Glutamatergic neuron (in vitro differentiated cells): ENCODE data around the gene HECTD1. TPM values are rescaled to one million over a fixed set of nuclear protein-coding genes. Genes with fewer than 3 reads are reported as not detected.
"Not testable (repeated sequence)": the region's sequence is repeated elsewhere in the genome, so short reads cannot be mapped to it uniquely, and the experiment has no call there.

Experiments used
- DNase-seq: peaks from one replicate; pipeline ENCODE4 v3.0.0; 2022
- H3K27ac Mint-ChIP-seq: one replicate; pipeline ENCODE4 v1.8.0; 2020; ENCODE audit warnings: mild to moderate bottlenecking, mixed read lengths, inconsistent platforms; ENCODE audit not compliant: unreplicated experiment
- H3K27me3 Mint-ChIP-seq: one replicate; pipeline ENCODE4 v1.8.0; 2020; ENCODE audit warnings: mild to moderate bottlenecking, moderate library complexity, mixed read lengths, inconsistent platforms; ENCODE audit not compliant: unreplicated experiment
- H3K36me3 Mint-ChIP-seq: one replicate; pipeline ENCODE4 v1.8.0; 2020; ENCODE audit warnings: mild to moderate bottlenecking, mixed read lengths, inconsistent platforms; ENCODE audit not compliant: unreplicated experiment
- H3K4me1 Mint-ChIP-seq: one replicate; pipeline ENCODE4 v1.8.0; 2020; ENCODE audit warnings: mild to moderate bottlenecking, low read depth, mixed read lengths, inconsistent platforms; ENCODE audit not compliant: unreplicated experiment
- H3K4me3 Mint-ChIP-seq: one replicate; pipeline ENCODE4 v1.8.0; 2020; ENCODE audit warnings: mild to moderate bottlenecking, mixed read lengths, inconsistent platforms; ENCODE audit not compliant: unreplicated experiment
- H3K9me3 Mint-ChIP-seq: one replicate; pipeline ENCODE4 v1.8.0; 2020; ENCODE audit warnings: mild to moderate bottlenecking, moderate library complexity, mixed read lengths, inconsistent platforms; ENCODE audit not compliant: unreplicated experiment
- CTCF ChIP-seq: fragments of 200-600 bp; sonication (generic); IDR thresholded peaks from one replicate; pipeline ENCODE4 v1.5.0; 2021; ENCODE audit not compliant: partially characterized antibody, unreplicated experiment
- total RNA-seq: library from RNA; stranded (reverse); fragmentation: NEBNext Ultra II Directional; extraction: Animal tissue kit (Norgen Biotek cat#: 25700); gene quantifications from one replicate; pipeline ENCODE4 v1.2.1, GENCODE V29; 2021; ENCODE audit not compliant: unreplicated experiment

Gene HECTD1
- total RNA-seq, 1 donor from 2014 or later = 165 TPM

GRCh38 chr14:31188744-31189143, 18.8 kb downstream of the HECTD1 start:
- DNase-seq = no peak
- Mint-ChIP-seq H3K27ac (no peak overlapping the region), H3K4me3 (no peak overlapping the region), H3K27me3 (no peaks in the 10 kb centered on the region), H3K4me1 (no peaks in the 10 kb centered on the region), H3K36me3 (no peaks in the 10 kb centered on the region), H3K9me3 (no peaks in the 10 kb centered on the region)
- TF ChIP-seq CTCF = no peak

GRCh38 chr14:31182016-31182415, 25.6 kb downstream of the HECTD1 start:
- H3K36me3 Mint-ChIP-seq, H3K4me1 Mint-ChIP-seq, H3K9me3 Mint-ChIP-seq, H3K27me3 Mint-ChIP-seq, H3K27ac Mint-ChIP-seq, H3K4me3 Mint-ChIP-seq, DNase-seq: not testable (repeated sequence)

GRCh38 chr14:31181271-31181670, 26.3 kb downstream of the HECTD1 start:
- H3K4me3 Mint-ChIP-seq = no peak overlapping the region
- H3K27me3 Mint-ChIP-seq = no peaks in the 10 kb centered on the region
- no peaks in the 10 kb centered on the region for H3K4me1 Mint-ChIP-seq
- no peaks in the 10 kb centered on the region for H3K9me3 Mint-ChIP-seq
- no peak overlapping the region for H3K27ac Mint-ChIP-seq
- no peak for TF ChIP-seq CTCF
- no peaks in the 10 kb centered on the region for H3K36me3 Mint-ChIP-seq
- DNase-seq = no peak

- Mint-ChIP-seq H3K4me1 (no peaks in the 10 kb centered on the region), H3K27me3 (no peaks in the 10 kb centered on the region), H3K9me3 (no peaks in the 10 kb centered on the region), H3K36me3 (no peaks in the 10 kb centered on the region), H3K27ac (no peak overlapping the region), H3K4me3 (no peak overlapping the region)
- no peak for TF ChIP-seq CTCF
- no peak for DNase-seq
Measured at GRCh38 chr14:31180299-31181051, 27.1 kb downstream of the HECTD1 start.

- Mint-ChIP-seq H3K4me1 (no peaks in the 10 kb centered on the region), H3K27me3 (no peaks in the 10 kb centered on the region), H3K4me3 (no peak overlapping the region), H3K36me3 (no peaks in the 10 kb centered on the region), H3K27ac (no peak overlapping the region), H3K9me3 (peaks cover 2% of the 10 kb centered on the region)
- no peak for TF ChIP-seq CTCF
- no peak for DNase-seq
Measured at GRCh38 chr14:31174433-31174832, 33.2 kb downstream of the HECTD1 start.
